ENCODE results near the gene CDC42EP5.
A peak's percentile ranks its signal among the peaks of the same experiment; 100 is the strongest.

The CDC42EP5 gene

GRCh38 chr19:54434112-54434872 is 38.8 kb downstream of the CDC42EP5 start:
- H3K9me3 Mint-ChIP-seq, result no peaks in the 10 kb centered on the region
- H3K4me3 Mint-ChIP-seq, result no peak overlapping the region
- H3K36me3 Mint-ChIP-seq (ENCODE audit: low read depth), result peaks cover 1% of the 10 kb centered on the region
- H3K27me3 Mint-ChIP-seq (ENCODE audit: low read depth), result peaks cover 6% of the 10 kb centered on the region
- peaks cover 8% of the 10 kb centered on the region for H3K4me1 Mint-ChIP-seq (ENCODE audit: low read depth)
- no peak overlapping the region for H3K27ac Mint-ChIP-seq

GRCh38 chr19:54433697-54434096 is 39.4 kb downstream of the CDC42EP5 start:
- no peaks in the 10 kb centered on the region for H3K9me3 Mint-ChIP-seq
- peaks cover 6% of the 10 kb centered on the region for H3K27me3 Mint-ChIP-seq (ENCODE audit: low read depth)
- peaks cover 8% of the 10 kb centered on the region for H3K4me1 Mint-ChIP-seq (ENCODE audit: low read depth)
- H3K4me3 Mint-ChIP-seq, result no peak overlapping the region
- no peaks in the 10 kb centered on the region for H3K36me3 Mint-ChIP-seq (ENCODE audit: low read depth)
- H3K27ac Mint-ChIP-seq, result no peak overlapping the region

DNA sequence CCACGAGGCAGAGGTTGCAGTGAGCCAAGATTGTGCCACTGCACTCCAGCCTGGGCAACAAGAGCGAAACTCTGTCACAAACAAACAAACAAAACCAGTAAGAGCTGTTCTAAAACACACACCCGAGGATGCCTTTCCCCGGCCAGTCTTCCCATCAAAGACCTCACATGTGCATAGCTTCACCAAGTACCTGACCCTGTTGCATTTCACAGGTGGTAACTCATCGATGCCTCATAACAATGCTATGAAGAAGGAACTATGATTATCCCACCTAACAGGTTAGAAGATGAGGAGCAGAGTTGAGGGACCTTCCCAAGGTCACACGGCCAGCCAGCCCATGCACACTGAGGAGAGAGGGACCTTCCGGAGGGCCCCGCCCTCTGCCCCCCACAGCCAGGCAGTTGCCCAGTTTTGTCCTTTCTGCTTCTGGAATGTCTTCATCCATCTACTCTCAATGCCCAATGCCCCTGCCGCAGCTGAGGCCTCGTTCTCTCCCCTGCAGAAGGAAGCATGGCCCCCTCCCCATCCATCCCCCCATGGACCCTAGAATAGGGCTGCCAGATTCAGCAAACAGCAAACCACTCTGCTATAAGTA is 40.9 kb downstream of the CDC42EP5 start:
- H3K27me3 Mint-ChIP-seq (ENCODE audit: low read depth), result peaks cover 6% of the 10 kb centered on the region
- H3K4me3 Mint-ChIP-seq, result no peak overlapping the region
- H3K4me1 Mint-ChIP-seq (ENCODE audit: low read depth), result peaks cover 8% of the 10 kb centered on the region
- no peaks in the 10 kb centered on the region for H3K9me3 Mint-ChIP-seq
- H3K36me3 Mint-ChIP-seq (ENCODE audit: low read depth), result no peaks in the 10 kb centered on the region
- H3K27ac Mint-ChIP-seq, result no peak overlapping the region

DNA sequence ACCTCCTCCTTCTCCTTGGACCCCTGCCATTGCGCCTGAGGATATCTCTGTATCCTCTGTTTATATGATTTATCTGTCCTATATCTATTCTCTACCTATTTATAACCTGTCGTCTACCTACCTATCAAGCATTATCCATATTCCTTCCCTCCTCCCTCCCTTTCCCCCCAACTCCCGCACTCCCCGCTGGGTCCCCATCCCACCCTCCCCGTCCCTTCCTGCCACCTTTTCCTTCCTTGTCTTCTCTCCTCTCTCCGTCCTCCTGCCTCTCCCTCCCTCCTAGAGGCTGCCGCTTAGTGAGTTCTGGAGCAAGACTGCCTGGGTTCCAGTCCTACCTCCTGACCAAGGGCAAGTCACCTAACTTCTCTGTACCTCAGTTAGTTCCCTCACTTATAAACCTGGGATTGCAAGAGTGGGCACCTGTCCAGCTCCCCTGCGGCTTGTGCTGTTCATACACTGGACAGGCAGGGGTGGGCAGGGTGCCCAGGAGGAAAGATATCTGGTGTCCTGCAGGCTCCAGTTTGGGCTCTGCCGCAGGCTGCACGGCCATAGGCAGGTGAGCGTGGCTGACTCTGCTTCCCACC is 41.7 kb downstream of the CDC42EP5 start:
- Mint-ChIP-seq H3K36me3 (ENCODE audit: low read depth) (no peaks in the 10 kb centered on the region), H3K4me3 (peak overlapping the region; percentile 42), H3K27me3 (ENCODE audit: low read depth) (peaks cover 6% of the 10 kb centered on the region), H3K9me3 (no peaks in the 10 kb centered on the region), H3K4me1 (ENCODE audit: low read depth) (peaks cover 8% of the 10 kb centered on the region), H3K27ac (no peak overlapping the region)

DNA sequence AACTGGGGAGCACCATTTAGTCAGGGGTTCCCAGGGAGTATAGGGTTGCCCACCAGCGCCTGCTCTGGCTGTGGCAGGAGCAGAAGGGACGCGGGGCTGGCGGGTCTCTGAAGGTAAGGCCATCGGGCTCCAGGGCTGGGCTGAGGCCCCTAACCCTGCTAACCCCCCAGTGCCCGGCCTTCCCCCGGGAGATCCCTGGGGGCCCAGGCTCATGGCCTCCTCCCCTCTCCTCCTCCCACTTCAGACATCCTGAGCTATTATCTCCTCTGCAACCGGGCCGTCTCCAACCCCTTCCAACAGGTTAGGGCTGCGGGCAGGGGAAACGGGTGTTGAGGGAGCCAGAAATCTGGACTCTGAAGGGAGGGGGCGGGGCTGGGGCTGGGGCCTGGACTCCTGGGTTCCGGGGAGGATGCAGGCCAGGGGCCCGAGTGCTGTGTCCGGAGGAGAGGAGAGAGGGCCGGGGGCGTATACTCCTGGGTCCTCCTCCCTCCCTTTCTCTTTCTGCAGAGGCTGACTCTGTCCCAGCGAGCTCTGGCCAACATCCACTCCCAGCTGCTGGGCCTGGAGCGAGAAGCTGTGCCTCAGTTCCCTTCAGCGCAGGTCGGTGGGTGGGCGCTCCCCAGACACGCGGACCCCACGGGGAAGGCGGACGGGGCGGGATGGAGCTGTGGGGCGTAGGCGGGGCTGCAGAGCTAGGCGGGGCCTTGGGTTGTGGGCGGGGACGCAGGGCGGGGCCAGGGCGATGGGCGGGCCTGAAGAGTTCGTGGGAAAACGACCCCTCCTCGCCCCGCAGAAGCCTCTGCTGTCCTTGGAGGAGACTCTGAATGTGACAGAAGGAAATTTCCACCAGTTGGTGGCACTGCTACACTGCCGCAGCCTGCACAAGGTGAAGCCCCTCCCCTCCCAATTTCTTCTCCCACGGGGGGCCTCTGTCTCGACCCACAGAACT is 42.5 kb downstream of the CDC42EP5 start:
- H3K9me3 Mint-ChIP-seq, result no peaks in the 10 kb centered on the region
- no peak overlapping the region for H3K27ac Mint-ChIP-seq
- H3K36me3 Mint-ChIP-seq (ENCODE audit: low read depth), result no peaks in the 10 kb centered on the region
- H3K4me3 Mint-ChIP-seq, result peak overlapping the region; percentile 42
- H3K27me3 Mint-ChIP-seq (ENCODE audit: low read depth), result peaks cover 6% of the 10 kb centered on the region
- H3K4me1 Mint-ChIP-seq (ENCODE audit: low read depth), result peaks cover 8% of the 10 kb centered on the region

DNA sequence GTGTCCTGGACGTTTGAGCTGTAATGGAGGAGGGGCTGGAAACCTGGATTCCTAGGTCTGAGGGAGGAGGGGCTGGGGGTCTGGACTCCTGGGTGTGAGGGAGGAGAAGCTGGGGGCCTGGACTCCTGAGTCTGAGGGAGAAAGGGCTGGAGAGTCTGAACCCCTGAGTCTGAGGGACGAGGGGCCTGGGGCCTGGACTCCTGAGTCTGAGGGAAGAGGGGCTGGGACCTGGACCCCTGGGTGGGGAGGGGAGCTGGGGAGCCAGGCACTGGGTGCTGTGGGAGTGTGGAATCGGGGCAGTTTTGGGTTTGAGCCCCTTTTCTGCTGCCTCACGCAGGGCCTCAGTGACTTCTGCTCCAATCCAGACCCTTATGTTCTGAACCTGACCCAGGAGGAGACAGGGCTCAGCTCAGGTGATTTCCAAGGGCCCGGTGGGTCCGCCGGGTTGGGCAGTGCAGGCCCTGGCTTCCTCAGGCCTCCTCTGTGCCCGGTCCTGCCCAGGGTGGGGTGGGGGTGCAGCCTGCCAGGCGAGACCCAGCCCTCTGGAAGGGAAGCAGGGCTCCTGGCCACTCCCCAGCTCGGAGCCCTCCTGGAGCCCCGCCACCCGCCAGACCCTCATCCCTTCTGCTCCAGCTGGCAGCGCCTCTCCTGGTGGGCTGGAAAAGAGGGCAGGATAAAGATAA is 43.4 kb downstream of the CDC42EP5 start:
- peaks cover 4% of the 10 kb centered on the region for H3K4me1 Mint-ChIP-seq (ENCODE audit: low read depth)
- peaks cover 6% of the 10 kb centered on the region for H3K27me3 Mint-ChIP-seq (ENCODE audit: low read depth)
- no peak overlapping the region for H3K27ac Mint-ChIP-seq
- no peaks in the 10 kb centered on the region for H3K36me3 Mint-ChIP-seq (ENCODE audit: low read depth)
- H3K9me3 Mint-ChIP-seq, result no peaks in the 10 kb centered on the region
- H3K4me3 Mint-ChIP-seq, result no peak overlapping the region

GRCh38 chr19:54429176-54429495 is 44.0 kb downstream of the CDC42EP5 start:
- Mint-ChIP-seq H3K4me3 (no peak overlapping the region), H3K27ac (no peak overlapping the region), H3K27me3 (ENCODE audit: low read depth) (peaks cover 6% of the 10 kb centered on the region), H3K9me3 (no peaks in the 10 kb centered on the region), H3K36me3 (ENCODE audit: low read depth) (no peaks in the 10 kb centered on the region), H3K4me1 (ENCODE audit: low read depth) (peaks cover 2% of the 10 kb centered on the region)

- Mint-ChIP-seq H3K4me3 (no peak overlapping the region), H3K27me3 (ENCODE audit: low read depth) (peaks cover 10% of the 10 kb centered on the region), H3K36me3 (ENCODE audit: low read depth) (no peaks in the 10 kb centered on the region), H3K9me3 (no peaks in the 10 kb centered on the region), H3K27ac (no peak overlapping the region), H3K4me1 (ENCODE audit: low read depth) (peaks cover 2% of the 10 kb centered on the region)
These were observed 44.5 kb downstream of the CDC42EP5 start for GRCh38 chr19:54428323-54429175.

- peaks cover 12% of the 10 kb centered on the region for H3K27me3 Mint-ChIP-seq (ENCODE audit: low read depth)
- H3K9me3 Mint-ChIP-seq, result no peaks in the 10 kb centered on the region
- peaks cover 2% of the 10 kb centered on the region for H3K4me1 Mint-ChIP-seq (ENCODE audit: low read depth)
- H3K27ac Mint-ChIP-seq, result no peak overlapping the region
- no peak overlapping the region for H3K4me3 Mint-ChIP-seq
- no peaks in the 10 kb centered on the region for H3K36me3 Mint-ChIP-seq (ENCODE audit: low read depth)
These were observed 45.5 kb downstream of the CDC42EP5 start for GRCh38 chr19:54427586-54427985.

DNA sequence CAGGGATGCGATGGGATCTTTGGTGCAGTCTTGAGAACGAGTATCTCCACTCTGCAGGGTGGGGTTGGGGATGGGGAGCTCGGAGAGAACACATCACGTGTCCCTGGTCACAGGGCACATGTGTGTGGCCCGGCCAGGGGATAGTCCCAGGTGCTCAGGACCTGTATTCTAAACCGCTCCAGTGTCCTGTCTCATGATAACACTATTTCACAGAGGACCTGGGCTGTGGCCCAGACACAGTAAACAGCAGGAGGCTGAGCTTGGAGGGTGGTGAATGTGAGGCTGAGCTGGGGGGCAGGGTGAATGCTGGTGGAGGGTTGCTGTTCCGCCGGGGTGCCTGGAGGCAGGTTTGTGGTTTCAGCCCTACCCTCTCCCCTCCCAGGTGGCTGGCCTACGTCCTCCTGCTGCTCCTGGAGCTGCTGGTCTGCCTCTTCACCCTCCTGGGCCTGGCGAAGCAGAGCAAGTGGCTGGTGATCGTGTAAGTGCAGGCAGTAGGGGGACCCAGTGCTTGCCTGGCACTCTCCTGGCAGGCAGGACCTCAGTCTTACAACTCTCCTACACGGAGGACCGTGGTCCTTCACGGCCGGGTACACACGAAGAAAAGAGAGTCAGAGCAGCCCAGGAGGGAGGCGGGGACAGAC is 46.7 kb downstream of the CDC42EP5 start:
- Mint-ChIP-seq H3K4me1 (ENCODE audit: low read depth) (peaks cover 2% of the 10 kb centered on the region), H3K4me3 (no peak overlapping the region), H3K27ac (no peak overlapping the region), H3K27me3 (ENCODE audit: low read depth) (peaks cover 11% of the 10 kb centered on the region), H3K9me3 (no peaks in the 10 kb centered on the region), H3K36me3 (ENCODE audit: low read depth) (no peaks in the 10 kb centered on the region)

GRCh38 chr19:54425382-54425723 is 47.7 kb downstream of the CDC42EP5 start:
- H3K4me1 Mint-ChIP-seq (ENCODE audit: low read depth), result no peaks in the 10 kb centered on the region
- no peak overlapping the region for H3K4me3 Mint-ChIP-seq
- H3K36me3 Mint-ChIP-seq (ENCODE audit: low read depth), result no peaks in the 10 kb centered on the region
- peaks cover 6% of the 10 kb centered on the region for H3K27me3 Mint-ChIP-seq (ENCODE audit: low read depth)
- no peaks in the 10 kb centered on the region for H3K9me3 Mint-ChIP-seq
- H3K27ac Mint-ChIP-seq, result no peak overlapping the region

GRCh38 chr19:54424660-54425381 is 48.3 kb downstream of the CDC42EP5 start:
- Mint-ChIP-seq H3K4me1 (ENCODE audit: low read depth) (no peaks in the 10 kb centered on the region), H3K27ac (no peak overlapping the region), H3K9me3 (no peaks in the 10 kb centered on the region), H3K36me3 (ENCODE audit: low read depth) (no peaks in the 10 kb centered on the region), H3K4me3 (no peak overlapping the region), H3K27me3 (ENCODE audit: low read depth) (peaks cover 6% of the 10 kb centered on the region)

DNA sequence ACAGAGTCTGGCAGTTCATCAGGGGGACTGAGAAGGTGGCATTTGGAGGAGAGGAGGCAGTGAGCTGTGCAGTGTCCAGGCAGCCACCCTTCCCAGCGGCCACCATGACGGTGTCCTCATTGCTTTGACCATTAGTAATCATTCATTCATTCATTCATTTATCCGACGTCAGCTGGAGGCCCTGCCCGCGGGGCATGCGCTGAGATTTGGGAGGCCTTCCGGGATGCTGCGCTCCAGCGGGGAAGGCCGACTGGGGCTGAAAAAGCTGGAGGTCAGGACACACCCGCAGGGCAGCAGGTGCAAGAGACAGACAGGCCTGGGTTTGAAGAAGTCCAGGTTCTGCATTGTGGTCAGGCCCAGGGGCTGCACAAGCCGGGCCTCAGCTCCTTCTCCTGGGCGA is 48.9 kb downstream of the CDC42EP5 start:
- Mint-ChIP-seq H3K4me1 (ENCODE audit: low read depth) (no peaks in the 10 kb centered on the region), H3K27me3 (ENCODE audit: low read depth) (peaks cover 6% of the 10 kb centered on the region), H3K36me3 (ENCODE audit: low read depth) (no peaks in the 10 kb centered on the region), H3K4me3 (no peak overlapping the region), H3K9me3 (no peaks in the 10 kb centered on the region), H3K27ac (no peak overlapping the region)

All from T-helper 1 cell treated with Interleukin-12 subunit alpha and Interleukin-12 subunit beta and Interleukin-4 antibody, amounts not matched to agents 30 μg/mL and 1 μg/mL, for 36 hours (primary cell).